ENCODE data around the gene RNF34. TPM values are rescaled to one million over a fixed set of nuclear protein-coding genes. Genes with fewer than 3 reads are reported as not detected.

Gene RNF34
- total RNA-seq, 4 donors from 2014 or later = 39.8 to 44.7 (median 41.6) TPM

DNA sequence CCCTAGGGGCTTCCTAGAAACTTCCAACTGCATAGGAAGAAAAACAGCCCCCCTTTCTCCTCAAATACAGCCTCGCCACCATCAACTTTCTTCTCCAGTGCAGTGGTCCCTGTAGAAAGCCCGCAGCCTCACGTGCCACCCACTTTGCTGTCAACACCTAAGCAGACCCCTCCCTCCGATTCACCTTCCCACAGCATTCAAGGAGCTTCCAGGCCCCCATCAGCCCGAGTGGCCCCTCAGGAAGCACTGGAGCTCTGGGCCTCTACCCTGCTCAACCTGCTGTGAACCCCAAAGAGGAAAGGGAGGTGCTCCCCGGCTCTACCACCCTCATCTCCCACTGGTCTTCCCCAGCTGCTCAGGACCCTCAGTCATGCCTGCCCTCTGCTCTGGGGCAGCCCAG lies 55.0 kb downstream of the RNF34 start:
- Histone ChIP-seq H3K27me3 (no peaks in the 10 kb centered on the region), H3K4me1 (peaks cover 0 to 37% (median 15%) of the 10 kb centered on the region in 4 donors), H3K4me3 (no peak overlapping the region), H3K9me3 (no peaks in the 10 kb centered on the region), H3K36me3 (no peaks in the 10 kb centered on the region), H3K27ac (no peak overlapping the region)
- no peak for DNase-seq (ENCODE audit: low spot score in 2 of 2)
- WGBS, 2 donors = 93 to 96% methylated on average over 6 of the region's 6 CpGs
- TF ChIP-seq EP300 (IDR thresholded peaks at IDR 0.05) = no peak

- Histone ChIP-seq H3K36me3 (no peaks in the 10 kb centered on the region), H3K4me1 (peaks cover 0 to 35% (median 15%) of the 10 kb centered on the region in 4 donors), H3K9me3 (no peaks in the 10 kb centered on the region), H3K27me3 (no peaks in the 10 kb centered on the region), H3K4me3 (no peak overlapping the region), H3K27ac (no peak overlapping the region)
- TF ChIP-seq POLR2A (IDR thresholded peaks at IDR 0.05) (no peak), EP300 (IDR thresholded peaks at IDR 0.05) (no peak)
- TF ChIP-seq, protein P1, sequence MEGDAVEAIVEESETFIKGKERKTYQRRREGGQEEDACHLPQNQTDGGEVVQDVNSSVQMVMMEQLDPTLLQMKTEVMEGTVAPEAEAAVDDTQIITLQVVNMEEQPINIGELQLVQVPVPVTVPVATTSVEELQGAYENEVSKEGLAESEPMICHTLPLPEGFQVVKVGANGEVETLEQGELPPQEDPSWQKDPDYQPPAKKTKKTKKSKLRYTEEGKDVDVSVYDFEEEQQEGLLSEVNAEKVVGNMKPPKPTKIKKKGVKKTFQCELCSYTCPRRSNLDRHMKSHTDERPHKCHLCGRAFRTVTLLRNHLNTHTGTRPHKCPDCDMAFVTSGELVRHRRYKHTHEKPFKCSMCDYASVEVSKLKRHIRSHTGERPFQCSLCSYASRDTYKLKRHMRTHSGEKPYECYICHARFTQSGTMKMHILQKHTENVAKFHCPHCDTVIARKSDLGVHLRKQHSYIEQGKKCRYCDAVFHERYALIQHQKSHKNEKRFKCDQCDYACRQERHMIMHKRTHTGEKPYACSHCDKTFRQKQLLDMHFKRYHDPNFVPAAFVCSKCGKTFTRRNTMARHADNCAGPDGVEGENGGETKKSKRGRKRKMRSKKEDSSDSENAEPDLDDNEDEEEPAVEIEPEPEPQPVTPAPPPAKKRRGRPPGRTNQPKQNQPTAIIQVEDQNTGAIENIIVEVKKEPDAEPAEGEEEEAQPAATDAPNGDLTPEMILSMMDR (IDR thresholded peaks at IDR 0.05) = no peak
- WGBS, 2 donors = 85 to 88% methylated on average over 23 of the region's 23 CpGs
- no peak for DNase-seq (ENCODE audit: low spot score in 2 of 2)
Observed at GRCh38 chr12:121455766-121456420, 56.0 kb downstream of the RNF34 start.

- H3K4me3 ChIP-seq = no peak overlapping the region
- H3K27ac ChIP-seq = no peak overlapping the region
- no peaks in the 10 kb centered on the region for H3K27me3 ChIP-seq
- H3K4me1 ChIP-seq = peaks cover 0 to 29% (median 12%) of the 10 kb centered on the region in 4 donors
- no peaks in the 10 kb centered on the region for H3K9me3 ChIP-seq
- DNase-seq (ENCODE audit: low spot score in 2 of 2) = no peak
- no peaks in the 10 kb centered on the region for H3K36me3 ChIP-seq
- WGBS, 2 donors = 77 to 81% methylated on average over 8 of the region's 8 CpGs
- TF ChIP-seq EP300 (IDR thresholded peaks at IDR 0.05) = no peak
- TF ChIP-seq, protein P1 (IDR thresholded peaks at IDR 0.05) = no peak
- TF ChIP-seq POLR2A (IDR thresholded peaks at IDR 0.05) = no peak
Observed at GRCh38 chr12:121456551-121456950, 56.6 kb downstream of the RNF34 start.

DNA sequence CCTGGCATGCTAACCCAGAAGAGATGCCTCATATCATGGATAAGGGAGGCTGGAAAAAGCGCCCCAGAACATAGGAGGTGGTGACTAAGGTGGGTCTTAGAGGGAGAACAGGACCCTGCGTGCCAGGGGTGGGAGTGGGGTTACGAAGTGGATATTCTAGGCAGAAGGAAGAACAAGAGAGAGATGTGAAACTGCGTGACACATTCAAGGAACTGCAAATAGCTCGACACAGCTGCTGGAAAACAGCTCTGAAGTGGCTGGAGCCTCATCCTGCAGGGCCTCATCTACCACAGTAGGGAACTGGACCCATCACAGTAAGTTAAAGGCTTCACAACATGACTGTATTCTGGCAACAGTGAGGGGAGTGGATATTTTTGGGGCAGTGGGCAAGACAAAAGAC lies 61.1 kb downstream of the RNF34 start:
- Histone ChIP-seq H3K4me3 (no peak overlapping the region), H3K27ac (no peak overlapping the region), H3K9me3 (no peaks in the 10 kb centered on the region), H3K36me3 (no peaks in the 10 kb centered on the region), H3K27me3 (no peaks in the 10 kb centered on the region), H3K4me1 (peaks cover 0 to 15% (median 4%) of the 10 kb centered on the region in 4 donors)
- no peak for DNase-seq (ENCODE audit: low spot score in 2 of 2)
- WGBS, 2 donors = 83 to 84% methylated on average over 5 of the region's 5 CpGs
- no peak for TF ChIP-seq POLR2A (IDR thresholded peaks at IDR 0.05)
- TF ChIP-seq, protein P1 (IDR thresholded peaks at IDR 0.05) = no peak
- no peak for TF ChIP-seq EP300 (IDR thresholded peaks at IDR 0.05)

- H3K27me3 ChIP-seq = no peaks in the 10 kb centered on the region
- H3K36me3 ChIP-seq = no peaks in the 10 kb centered on the region
- DNase-seq (ENCODE audit: low spot score in 2 of 2) = no peak
- TF ChIP-seq, protein P1 (IDR thresholded peaks at IDR 0.05) = no peak
- no peak overlapping the region for H3K4me3 ChIP-seq
- WGBS, 2 donors = 92 to 94% methylated on average over 11 to 13 of the region's 13 CpGs
- H3K27ac ChIP-seq = no peak overlapping the region
- no peaks in the 10 kb centered on the region for H3K9me3 ChIP-seq
- peaks cover 0 to 29% (median 6%) of the 10 kb centered on the region in 4 donors for H3K4me1 ChIP-seq
Observed at GRCh38 chr12:121464331-121464730, 64.4 kb downstream of the RNF34 start.

All from tibial nerve (tissue), 4 donors.